GM12892 (cell line): ENCODE data around the gene NUP98.

Experiments
- POLR2A ChIP-seq: IDR thresholded peaks from 2 replicates; pipeline ENCODE4 v1.6.1; 2011; ENCODE audit warnings: low read depth, low read length, control low read depth
- POLR2AphosphoS5 ChIP-seq: IDR thresholded peaks from 2 replicates; pipeline ENCODE4 v1.6.1; 2011; ENCODE audit warnings: low read depth, low read length, control low read depth
- TAF1 ChIP-seq: IDR thresholded peaks from 2 replicates; pipeline ENCODE4 v1.6.1; 2011; ENCODE audit warnings: low read depth, mild to moderate bottlenecking, control low read depth, low read length, borderline replicate concordance

GRCh38 chr11:3736816-3737215 is 60.5 kb downstream of the NUP98 start:
- no peak for TF ChIP-seq POLR2A
- TF ChIP-seq POLR2AphosphoS5 = no peak
- no peak for TF ChIP-seq TAF1
